ENCODE results near the gene GOPC.

DNA sequence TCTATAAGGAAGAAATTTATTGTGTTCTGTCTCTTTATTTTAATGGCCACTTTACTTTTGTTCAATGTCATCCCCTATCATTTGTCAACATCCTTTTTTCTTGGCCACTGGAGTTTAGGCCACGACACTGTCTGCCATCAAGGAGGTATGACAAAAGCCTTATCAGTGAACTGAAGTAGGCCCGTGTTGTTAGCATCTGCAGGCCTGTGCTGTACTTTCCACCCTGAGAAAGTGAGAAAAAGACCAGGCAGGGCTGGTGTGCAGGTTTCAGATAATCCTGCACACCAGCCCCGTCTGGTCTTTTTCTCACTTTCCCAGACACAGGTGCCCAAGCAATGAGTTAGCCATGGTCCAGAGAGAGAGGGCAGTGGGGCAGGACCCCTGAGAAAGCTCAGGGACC lies 57.6 kb downstream of the GOPC start:
- TF ChIP-seq GABPB1 (CRISPR knock-in tag; IDR thresholded peaks at IDR 0.05) (no peak), MLX (CRISPR knock-in tag; IDR thresholded peaks at IDR 0.05) (no peak), ZNF512 (CRISPR knock-in tag; IDR thresholded peaks at IDR 0.05; ENCODE audit: borderline replicate concordance) (no peak), KAT7 (CRISPR knock-in tag; IDR thresholded peaks at IDR 0.05; ENCODE audit: borderline replicate concordance) (no peak), MYBL2 (CRISPR knock-in tag; IDR thresholded peaks at IDR 0.05) (no peak), PREB (CRISPR knock-in tag; IDR thresholded peaks at IDR 0.05; ENCODE audit: borderline replicate concordance) (no peak), TCF7 (CRISPR knock-in tag; IDR thresholded peaks at IDR 0.05; ENCODE audit: low read depth) (no peak), TP53 (CRISPR knock-in tag; IDR thresholded peaks at IDR 0.05) (no peak), E2F1 (CRISPR knock-in tag; IDR thresholded peaks at IDR 0.05) (no peak), OVOL2 (CRISPR knock-in tag; IDR thresholded peaks at IDR 0.05; ENCODE audit: borderline replicate concordance) (no peak), CBFB (CRISPR knock-in tag; IDR thresholded peaks at IDR 0.05; ENCODE audit: low read depth) (no peak)
- TF ChIP-seq, protein P1, sequence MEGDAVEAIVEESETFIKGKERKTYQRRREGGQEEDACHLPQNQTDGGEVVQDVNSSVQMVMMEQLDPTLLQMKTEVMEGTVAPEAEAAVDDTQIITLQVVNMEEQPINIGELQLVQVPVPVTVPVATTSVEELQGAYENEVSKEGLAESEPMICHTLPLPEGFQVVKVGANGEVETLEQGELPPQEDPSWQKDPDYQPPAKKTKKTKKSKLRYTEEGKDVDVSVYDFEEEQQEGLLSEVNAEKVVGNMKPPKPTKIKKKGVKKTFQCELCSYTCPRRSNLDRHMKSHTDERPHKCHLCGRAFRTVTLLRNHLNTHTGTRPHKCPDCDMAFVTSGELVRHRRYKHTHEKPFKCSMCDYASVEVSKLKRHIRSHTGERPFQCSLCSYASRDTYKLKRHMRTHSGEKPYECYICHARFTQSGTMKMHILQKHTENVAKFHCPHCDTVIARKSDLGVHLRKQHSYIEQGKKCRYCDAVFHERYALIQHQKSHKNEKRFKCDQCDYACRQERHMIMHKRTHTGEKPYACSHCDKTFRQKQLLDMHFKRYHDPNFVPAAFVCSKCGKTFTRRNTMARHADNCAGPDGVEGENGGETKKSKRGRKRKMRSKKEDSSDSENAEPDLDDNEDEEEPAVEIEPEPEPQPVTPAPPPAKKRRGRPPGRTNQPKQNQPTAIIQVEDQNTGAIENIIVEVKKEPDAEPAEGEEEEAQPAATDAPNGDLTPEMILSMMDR (IDR thresholded peaks at IDR 0.05): no peak
- TF ChIP-seq, protein P2, sequence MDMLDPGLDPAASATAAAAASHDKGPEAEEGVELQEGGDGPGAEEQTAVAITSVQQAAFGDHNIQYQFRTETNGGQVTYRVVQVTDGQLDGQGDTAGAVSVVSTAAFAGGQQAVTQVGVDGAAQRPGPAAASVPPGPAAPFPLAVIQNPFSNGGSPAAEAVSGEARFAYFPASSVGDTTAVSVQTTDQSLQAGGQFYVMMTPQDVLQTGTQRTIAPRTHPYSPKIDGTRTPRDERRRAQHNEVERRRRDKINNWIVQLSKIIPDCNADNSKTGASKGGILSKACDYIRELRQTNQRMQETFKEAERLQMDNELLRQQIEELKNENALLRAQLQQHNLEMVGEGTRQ (CRISPR knock-in tag; IDR thresholded peaks at IDR 0.05): no peak
